Thyroid gland (tissue), 4 donors: ENCODE results near the gene CAMK1D.

ENCODE experiments used
- CTCF ChIP-seq, 6 experiments: fragments of 200-600 bp in 3 of 6; fragments of 450-650 bp in 3 of 6; sonication (generic) in 3 of 6; IDR thresholded peaks; one replicate each; pipeline ENCODE4 v1.5.1; 2016 to 2019; ENCODE audit warnings: antibody characterized with exemption in 6 of 6, mild to moderate bottlenecking in 2 of 6, inconsistent platforms in 1 of 6, moderate library complexity in 1 of 6
- POLR2A ChIP-seq, 2 donors: fragments of 450-650 bp; IDR thresholded peaks; one replicate each; pipeline ENCODE4 v1.6.1; 2017; ENCODE audit warnings: antibody characterized with exemption in 2 of 2, mild to moderate bottlenecking in 2 of 2, moderate library complexity in 1 of 2

- TF ChIP-seq CTCF (IDR thresholded peaks at IDR 0.05) (no peak), POLR2A (IDR thresholded peaks at IDR 0.05) (no peak)
These were observed 74.5 kb downstream of the CAMK1D start for GRCh38 chr10:12423896-12424295.
